ENCODE measurements around the gene ACTRT2.
A peak's percentile ranks its signal among the peaks of the same experiment; 100 is the strongest.

The ACTRT2 gene

DNA sequence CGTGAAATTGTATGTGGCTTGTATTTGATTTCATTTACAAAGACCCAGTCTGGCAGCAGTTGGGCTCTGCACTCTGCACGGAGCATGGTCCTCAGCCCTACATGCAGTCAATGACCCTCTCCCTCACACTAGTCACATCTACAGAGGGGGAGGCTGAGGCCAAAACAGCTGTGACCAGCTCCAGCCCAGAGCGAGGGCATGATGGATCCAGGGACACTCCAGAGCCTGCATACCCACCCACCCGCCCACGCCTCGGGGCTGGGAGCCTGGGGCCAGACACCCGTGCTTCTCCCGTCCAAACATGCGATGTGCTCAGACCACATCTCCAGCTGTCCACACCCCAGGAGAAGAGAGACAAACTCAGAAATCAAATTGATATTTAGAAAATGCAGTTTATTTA, 33.8 kb downstream of the ACTRT2 start:
- no peak for DNase-seq (ENCODE audit: low spot score)

DNA sequence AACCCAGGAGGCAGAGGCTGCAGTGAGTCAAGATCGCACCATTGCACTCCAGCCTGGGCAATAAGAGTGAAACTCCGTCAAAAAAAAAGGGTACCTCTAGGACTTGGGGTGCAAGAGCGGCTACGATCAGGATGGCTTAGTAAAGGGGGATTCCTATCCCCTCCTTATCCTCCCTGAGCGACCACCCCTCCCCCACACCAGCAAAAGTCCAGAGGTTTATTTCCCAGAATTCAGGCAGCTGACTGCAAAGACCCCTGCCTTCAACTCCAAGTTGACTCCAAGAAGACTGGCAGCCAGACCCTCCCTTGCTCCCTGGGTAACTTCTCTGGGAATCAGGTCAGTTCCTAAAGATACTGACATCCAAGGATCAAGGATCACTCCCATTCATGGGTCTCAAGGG, 35.4 kb downstream of the ACTRT2 start:
- no peak for DNase-seq (ENCODE audit: low spot score)

DNA sequence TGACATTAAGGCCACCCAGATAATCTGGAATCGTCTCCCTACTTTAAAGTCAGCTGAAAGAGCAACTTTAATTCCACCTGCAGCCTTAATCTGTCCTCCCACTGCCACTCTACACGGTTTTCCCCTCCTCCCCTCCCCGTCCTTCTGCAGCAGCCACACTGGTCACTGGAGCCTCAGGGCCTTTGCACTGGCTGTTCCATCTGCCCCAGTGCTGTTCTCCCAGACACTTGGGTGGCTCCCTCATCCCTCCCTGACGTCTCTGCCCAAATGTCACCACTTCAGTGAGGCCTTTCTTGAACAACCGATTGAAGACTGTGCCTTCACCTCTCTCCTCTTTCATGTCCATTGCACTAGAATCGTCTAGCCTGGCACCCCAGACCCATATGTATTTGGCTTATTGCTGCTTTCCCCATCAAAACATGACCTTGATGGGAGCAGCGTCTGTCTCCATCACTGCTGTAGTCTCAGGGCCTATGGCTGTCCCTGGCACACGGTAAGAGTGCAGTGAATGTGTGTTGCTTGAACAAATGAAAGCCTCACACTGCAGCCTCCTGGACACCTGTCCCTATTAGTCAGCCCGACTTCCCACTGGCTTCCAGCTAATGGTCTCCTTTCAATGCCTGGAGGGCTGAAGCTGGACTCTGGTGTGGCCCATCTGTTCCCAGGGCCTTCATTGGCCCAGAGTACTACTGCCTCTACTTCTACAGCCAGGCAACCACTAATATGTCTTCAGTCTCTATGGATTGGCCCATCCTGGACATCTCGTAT, 37.2 kb downstream of the ACTRT2 start:
- no peak for DNase-seq (ENCODE audit: low spot score)

DNA sequence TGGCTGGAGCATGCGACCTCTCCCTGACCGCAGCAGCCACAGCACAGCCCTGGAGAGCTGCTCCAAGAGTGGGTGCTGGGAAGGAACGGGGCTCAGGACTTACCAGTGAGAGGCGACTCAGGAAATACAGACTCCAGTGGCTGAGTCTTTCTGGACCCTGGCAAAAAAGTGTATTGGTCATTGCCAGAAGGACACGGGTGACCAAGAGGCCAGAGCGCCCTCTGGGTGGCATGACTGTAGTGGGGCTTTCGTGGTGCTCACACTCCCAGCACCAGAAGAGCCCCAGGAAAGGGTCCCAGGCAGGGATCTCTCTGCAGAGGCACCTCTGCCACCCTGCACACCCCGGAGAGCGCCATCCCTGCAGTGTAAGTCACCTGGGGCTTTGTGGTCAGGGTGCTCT, 38.9 kb downstream of the ACTRT2 start:
- no peak for DNase-seq (ENCODE audit: low spot score)

DNA sequence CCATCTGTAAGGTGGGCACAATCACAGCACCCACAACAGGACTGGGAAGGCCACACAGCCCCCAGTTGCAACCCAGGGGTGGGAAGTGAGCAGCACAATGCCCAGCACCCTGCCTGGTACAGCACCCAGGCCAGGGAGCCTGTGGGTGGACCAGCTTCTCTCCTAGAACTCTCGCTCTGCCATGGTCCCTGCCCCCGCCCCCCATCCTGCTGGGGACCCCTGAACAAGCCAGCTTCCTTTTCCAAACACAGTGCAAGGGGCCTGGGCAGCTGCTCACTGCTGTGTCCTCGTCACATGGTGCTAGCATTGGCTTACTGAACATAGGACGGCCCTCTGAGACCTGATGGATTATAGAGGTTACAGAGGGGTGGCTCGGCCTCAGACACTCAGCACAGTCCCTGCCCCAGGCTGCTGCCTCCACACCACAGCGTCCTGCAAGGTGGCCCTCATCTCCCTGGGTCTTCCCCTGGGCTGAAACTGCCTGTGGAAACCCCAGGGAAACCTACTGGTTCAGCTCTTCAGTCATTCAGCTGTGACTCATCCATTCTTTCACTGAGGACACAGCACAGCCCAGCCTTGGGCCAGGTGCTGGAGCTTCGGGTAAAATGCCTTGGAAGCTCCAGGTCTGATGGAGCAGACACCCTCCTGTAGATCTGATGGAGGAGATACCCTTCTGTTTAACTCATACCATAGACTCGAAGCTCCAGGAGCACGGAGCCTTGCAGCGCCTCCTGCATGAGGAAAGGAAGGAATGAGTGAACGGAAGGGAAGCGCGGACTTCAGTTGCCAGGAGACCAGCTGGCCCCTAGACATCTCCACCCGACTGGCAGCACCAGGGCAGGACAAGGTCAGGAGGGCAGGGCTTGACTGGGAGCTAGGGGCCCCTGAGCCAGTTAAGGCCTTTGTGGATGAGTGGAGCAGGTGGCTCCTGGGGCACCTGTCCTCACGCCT, 39.6 kb downstream of the ACTRT2 start:
- no peak for DNase-seq (ENCODE audit: low spot score)

DNA sequence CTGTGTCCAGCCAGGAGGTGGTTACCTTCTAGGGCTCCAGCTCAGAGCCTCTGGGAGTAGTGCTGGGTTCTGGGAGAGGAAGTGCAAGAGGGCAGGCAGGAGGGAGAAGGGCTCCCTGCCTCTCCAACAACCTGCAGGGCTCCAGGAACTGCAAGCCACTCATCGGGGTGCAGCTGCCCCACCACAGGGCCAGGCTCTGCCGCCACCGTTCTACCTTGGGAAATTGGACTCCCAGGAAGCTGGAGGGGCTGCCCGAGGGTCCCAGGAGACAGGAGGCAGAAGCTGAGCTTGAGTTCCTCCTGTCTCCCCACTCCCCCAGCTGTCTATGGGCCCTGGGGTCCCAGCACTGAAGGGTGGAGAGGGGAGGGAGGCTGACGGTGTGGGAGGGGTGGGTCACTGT, 40.3 kb downstream of the ACTRT2 start:
- DNase-seq (ENCODE audit: low spot score) = no peak

DNA sequence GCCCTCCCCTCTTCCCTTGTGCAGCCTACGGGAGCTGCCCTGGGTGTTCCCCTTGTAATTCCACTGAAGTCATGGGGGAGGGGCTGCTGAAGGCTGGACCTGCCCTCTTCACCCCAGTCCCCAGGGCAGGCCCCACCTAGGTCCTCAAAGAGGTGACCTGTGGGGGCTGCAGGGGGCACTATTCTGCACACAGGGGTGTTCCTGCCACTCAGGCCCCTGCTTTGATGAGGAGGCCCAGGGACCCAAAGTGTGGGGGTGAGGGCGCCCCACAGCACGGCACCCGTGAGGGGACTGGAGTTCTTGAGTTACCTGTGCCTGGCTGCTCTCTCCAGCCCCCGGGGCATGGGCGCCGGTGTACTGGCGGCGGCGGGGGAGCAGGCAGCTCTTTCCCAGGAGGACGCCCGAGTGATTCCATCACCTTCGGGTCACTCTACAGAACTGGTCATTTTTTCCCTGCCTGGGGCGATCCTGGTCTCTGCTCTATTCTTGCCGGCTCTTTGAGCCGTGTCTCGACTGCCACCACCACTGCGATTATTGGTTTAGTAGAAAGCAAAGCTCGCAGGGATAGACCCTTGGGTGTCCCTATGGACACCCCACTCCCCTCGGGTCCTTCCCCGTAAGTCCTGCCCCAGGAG, 40.8 kb downstream of the ACTRT2 start:
- no peak for DNase-seq (ENCODE audit: low spot score)

DNA sequence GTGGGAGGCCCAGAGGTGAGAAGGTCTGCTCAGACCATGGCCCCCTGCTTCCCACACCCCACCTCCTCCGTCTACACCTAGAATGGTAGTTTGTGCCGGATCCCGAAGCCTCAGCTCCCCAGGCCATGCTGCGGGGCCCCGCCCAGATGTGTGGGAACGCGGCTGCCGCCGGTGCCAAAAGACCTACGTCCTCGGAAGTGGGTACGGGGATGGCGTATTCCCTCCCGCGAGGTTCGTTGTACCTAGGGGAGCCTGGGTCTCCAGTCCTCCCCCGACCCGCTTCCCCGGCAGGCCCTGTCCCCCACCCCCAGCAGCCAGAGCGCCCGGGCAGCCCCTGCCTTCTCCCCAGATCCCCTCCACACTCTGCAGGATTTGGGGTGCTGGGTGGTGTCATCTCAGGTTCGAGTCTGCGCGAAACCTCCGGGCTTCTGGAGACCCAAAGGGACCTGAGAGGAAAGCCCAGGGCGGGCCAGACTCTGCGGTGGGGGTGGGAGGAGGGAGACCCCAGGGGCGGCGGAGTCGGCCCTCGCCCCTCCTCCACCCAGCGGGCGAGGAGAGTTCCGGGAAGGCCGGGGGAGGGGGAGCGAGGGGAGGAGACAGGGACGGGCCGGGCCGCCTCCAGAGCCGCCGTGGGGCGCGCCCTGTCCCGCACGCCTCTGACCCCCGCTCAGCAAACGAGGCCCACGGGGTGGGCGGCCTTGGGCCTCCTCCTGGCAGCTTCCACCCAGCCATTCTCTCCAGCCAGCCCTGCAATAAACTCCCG, 41.5 kb downstream of the ACTRT2 start:
- no peak for DNase-seq (ENCODE audit: low spot score)

DNA sequence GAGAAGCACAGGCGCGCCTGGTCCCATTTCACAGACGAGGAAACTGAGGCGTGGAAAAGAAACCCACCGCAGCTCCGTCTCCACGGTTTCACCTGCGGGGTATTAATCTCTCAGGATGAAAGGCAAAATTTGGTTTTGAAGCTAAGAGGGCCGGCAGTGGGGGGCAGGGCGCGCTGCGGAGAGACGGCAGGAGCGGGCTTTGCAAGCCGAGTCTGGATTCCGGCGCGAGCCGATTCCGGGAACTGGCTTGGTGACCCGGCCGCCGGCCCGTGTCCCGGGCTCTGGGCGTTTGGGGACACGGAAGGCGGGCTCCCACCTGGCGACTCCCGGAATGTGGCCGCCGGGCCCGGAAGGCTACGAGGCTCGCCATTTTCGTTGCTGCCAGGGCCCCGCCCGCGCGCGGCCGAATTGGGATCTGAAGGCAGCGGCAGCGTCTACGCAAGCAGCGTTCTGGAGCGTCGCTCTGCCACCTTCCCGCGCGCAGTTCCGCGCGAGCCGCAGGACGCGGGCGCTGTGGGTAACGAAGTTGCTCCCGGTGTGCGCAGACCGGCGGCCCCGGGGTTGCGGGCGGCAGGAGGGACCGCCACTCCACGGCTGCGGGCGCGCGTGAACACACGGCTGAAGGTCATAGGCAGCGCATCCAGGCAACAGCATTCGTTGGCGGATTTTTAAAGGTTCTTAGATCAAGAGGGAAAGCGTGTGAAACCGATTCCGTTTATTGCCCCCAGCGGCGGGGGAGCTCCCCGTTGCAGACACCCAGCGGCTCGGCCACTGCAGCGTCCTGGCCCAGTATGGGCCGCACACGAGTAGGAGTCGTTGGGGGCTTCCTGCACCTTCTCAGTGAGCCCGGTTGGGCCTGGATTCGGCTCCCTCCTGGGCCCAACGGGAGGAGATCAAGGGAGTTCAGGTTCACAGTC, 42.4 kb downstream of the ACTRT2 start:
- no peak for DNase-seq (ENCODE audit: low spot score)

DNA sequence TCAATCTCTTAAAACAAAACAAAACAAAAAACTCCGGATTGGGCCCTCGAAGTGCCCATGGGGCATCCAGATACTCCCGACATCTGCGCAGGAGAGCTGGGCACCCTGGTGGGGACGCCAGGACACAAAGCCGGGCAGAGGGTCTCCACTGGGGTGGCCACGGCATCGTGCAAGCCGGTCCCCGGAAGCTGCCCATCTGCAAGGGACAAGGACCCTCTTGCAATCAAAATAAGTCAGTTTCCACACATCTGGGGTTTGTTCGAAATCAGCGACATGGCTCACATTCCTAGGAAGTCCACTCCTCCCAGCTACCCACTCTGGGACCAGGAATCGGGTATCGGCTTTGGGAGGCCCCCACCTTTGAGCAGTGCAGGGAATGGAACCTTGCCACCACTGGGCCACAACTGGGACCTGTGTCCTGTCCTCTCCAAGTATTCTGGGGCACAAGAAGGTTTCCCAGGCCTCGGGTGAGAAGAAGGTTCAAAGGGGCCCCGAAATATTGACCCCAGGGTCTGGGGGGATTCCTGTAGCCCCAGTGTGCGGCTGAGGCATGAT, 43.1 kb downstream of the ACTRT2 start:
- DNase-seq (ENCODE audit: low spot score) = no peak

DNA sequence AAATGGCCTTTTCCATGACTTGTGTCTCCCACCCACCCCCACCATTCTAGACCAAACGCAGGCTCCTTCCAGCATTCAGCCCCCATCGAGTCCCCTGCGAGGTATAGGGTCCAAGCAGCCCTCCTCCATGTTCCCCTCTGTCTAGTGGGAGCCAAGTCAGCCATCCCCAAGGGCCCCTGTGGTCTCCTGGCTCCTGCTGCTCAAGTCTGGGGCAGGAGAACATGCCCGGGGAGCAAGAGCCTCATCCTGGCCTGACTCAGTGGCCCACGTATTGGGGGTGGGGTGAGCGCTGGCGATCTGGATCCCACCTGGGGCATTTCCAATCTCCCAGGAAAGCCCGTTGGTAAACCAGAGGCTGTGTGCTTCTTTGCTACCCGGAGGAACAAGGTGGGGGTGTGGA, 43.6 kb downstream of the ACTRT2 start:
- DNase-seq (ENCODE audit: low spot score) = no peak

DNA sequence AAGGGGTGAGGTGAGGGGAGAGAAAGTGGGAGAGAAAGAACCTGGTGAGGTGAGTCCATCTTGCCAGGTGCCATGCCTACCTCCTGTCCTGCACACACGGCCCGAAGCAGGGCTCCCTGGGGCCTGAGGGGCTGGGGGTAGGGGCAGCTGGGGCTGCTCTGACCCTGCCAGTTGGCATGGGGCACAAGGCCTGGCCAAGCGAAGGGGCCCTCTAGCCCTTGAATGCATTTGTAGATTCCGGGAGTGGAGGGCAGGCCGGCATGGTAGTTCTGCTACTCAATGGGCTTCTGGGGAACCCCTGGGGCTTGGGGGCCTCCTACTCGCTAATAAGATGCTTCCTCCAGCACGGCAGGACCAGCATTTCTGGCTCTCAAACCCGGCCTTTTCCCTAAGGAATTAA, 44.1 kb downstream of the ACTRT2 start:
- no peak for DNase-seq (ENCODE audit: low spot score)

DNA sequence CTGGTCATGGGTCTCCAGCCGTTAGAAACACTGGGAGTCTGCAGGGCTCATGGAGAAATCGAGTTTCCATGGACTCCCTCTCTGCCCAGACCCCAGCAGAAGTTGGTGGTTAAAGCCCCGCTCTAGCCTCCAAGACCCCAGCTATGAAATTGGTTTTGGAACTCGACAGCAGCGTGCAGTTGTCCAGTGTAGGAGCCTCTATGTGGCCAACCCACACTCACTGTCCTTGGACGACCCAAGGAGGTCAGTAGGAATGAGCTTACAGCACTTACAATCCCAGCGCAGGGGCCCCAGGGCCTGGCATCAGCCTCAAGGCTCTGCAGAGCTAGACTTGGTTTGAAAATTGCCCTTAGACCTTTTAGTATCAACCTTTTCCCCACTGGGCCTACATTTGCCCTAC, 44.5 kb downstream of the ACTRT2 start:
- DNase-seq (ENCODE audit: low spot score) = no peak

DNA sequence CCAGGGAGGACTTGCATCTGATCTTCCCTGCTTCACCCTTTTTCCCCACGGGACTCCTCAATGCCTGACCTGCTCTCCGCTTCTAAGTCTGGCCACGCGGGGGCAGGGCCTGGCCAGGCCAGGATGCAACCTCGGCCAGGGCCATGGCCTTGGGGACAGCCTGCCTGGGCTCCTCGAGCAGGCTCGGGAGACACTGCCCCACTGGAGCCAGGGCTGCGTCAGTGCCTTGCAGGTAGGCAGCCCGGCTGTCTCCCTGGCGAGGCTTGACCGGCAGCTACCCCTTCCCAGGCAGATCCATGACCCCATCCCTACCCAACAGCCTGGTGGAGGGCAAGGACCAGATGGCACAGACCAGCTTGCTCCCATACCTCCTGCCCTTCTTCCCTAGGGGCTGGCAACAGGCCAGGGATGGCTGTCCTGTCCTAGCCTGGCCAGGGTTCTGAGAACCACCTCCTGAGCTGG, 45.0 kb downstream of the ACTRT2 start:
- no peak for DNase-seq (ENCODE audit: low spot score)

DNA sequence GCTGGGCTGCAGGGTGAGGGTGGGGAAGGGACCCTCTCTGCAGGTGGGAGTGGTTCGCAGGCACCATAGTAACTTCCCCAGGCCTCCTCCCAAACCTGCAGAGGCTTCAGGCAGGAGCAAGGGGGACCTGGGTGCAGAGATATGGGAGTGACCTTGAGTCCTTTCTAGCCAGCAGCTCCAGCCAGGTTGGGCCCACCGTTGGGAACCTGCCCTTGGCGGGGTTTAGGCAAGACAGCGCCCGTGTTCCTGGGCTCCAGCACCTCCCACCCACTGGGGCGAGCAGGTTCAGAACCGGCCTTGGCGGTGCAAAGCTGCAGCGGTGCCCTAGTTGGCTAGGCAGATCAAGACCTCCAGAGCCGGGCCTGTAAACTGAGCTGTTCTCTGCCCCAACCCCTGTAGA, 45.6 kb downstream of the ACTRT2 start:
- DNase-seq (ENCODE audit: low spot score) = no peak

DNA sequence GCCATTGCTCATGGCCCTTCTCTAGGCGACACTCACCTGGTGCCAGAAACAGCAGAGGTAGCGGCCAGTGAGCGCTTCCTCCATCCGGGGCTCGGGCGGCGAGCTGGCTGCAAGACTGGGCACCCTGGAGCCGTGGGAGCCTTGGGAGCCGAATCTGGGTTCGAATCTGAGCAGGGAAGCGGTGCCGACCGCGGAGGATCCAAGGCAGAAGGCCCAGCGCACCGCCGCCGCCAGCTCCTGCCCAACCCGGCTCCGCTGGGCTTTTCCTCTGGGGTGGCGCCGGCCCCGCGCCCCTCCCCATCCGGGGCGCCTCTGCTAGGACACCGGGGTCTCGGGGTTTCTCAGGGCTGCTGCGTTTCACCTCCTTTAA, 46.0 kb downstream of the ACTRT2 start:
- no peak for DNase-seq (ENCODE audit: low spot score)

DNA sequence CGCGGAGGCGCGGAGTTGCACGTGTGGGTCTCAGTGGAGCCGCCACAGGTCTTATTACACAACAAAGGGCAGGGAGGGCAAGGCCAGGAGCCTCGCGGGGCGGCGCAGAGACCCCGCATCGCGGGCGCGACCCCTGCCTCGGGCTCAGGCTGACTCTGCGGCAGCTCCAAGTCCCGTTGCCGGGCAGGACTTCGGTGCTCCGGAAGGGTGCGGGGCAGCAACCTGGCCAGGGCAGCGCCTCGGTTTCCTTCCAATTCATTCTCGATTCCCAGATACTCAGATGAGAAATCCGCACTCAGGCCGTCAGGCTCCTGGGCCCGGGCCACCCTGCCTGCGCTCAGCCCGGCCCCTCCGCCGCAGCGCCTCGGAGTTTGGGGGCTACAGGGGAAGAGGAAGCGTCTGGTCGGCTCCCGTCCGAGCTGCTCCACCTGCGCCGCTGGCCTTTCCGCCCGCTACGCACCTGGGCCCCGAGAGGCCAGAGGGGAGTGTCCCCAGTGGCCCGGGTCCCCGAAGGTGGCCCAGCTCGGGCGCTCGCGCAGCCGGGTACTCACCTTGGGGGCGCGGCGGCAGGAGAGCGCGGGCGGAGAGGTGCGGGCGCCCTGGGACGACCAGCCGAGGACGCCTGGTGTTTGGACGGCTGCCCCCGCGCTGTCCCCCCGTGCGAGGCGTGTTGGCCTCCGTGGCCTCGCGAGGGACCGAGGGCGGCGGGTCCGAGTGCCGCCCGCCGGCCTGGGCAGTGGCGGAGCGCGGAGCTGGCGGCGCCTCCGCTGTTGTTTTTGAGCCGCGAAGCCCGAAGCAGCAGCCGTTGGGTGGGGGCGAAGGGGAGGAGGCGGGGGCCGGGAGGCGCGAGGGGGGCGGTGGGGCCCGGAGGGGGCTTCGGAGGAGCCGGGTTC, 46.6 kb downstream of the ACTRT2 start:
- no peak for DNase-seq (ENCODE audit: low spot score)

DNA sequence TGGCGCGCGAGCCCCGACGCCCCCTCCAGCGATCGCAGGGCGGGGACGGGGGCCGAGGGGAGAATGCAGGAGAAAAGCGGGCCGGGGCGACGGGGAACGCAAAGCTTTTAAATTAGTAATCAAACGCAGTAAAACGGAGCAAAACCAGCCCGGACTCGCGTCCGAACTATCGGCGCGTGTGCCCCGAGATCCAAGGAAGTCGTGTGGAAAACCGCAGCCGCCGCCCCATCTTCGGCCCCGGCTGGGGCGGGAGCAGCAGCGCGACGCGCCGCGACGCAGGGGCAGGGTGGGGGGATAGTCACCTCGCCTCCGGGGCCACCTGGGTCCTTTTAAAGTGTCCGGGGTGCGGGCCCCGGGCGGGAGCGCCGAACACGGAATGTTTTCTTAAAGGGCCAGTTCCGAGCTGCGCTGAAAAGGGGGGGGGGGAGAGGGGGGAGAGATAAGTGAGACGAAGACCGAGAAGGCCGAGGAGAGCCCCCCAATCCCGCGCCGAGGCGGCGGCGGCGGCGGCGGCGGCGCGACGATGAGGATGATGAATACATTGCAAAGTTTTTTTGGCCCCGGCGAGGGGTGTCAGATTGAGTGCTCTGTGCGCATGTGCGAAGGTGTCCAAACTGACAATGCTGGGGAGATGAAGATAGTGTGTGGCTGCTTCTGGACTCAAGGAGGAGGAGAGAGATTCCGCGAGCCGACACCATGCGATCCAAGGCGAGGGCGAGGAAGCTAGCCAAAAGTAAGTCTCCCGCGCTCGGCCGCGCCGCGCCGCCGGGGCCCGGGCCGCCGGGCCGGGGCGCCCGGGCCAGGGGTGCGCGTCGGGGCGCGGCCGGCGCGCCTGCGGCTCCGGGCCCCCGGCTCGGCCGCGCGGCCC, 47.5 kb downstream of the ACTRT2 start, which contains the start of gene PRDM16:
TSS of gene PRDM16 (plus strand) at position 640 of the 868 bp plus-strand sequence. CDS start at position 697, 57 bp downstream.
- peak; percentile 24 for DNase-seq (ENCODE audit: low spot score)
